Measurements from ENCODE around the gene PIK3R6. TPM values are rescaled to one million over a fixed set of nuclear protein-coding genes. Genes with fewer than 3 reads are reported as not detected.

The PIK3R6 gene, protein sequence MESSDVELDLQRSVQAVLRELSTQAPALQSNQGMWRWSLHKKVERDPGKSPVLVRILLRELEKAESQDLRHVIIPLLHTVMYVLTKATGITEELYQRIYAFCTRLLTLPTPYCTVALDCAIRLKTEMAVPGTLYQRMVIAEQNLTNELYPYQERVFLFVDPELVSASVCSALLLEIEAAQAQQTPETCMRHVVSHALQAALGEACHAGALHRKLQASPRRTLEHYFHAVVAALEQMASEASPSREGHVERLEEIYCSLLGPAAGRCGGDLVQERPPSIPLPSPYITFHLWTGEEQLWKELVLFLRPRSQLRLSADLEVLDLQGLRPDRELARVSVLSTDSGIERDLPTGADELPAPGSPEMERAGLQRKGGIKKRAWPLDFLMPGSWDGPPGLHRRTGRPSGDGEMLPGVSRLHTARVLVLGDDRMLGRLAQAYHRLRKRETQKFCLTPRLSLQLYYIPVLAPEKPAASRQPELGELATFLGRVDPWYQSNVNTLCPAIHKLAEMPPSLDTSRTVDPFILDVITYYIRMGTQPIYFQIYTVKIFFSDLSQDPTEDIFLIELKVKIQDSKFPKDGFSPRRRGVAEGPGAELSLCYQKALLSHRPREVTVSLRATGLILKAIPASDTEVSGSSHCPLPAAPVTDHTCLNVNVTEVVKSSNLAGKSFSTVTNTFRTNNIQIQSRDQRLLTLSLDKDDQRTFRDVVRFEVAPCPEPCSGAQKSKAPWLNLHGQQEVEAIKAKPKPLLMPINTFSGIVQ
- 1 to 10 TPM; 2.1 to 2.5 TPM for total RNA-seq
- 0.25 TPM for polyA plus RNA-seq (2013, experiment 1 of 2)
- 0.17 TPM for polyA plus RNA-seq (2013, experiment 2 of 2)
- long read RNA-seq, experiment 1, partial matches to known transcripts: 1 of 1 reads
- long read RNA-seq, experiment 1, other reads (novel, unspliced or antisense): 0 of 1 reads
- long read RNA-seq, experiment 2, partial matches to known transcripts: 1 of 7 reads
- long read RNA-seq, experiment 2, other reads (novel, unspliced or antisense): 6 of 7 reads
- long read RNA-seq, experiment 3, partial matches to known transcripts: 0 of 2 reads
- long read RNA-seq, experiment 3, other reads (novel, unspliced or antisense): 2 of 2 reads
- long read RNA-seq, experiment 4: 0 reads

DNA sequence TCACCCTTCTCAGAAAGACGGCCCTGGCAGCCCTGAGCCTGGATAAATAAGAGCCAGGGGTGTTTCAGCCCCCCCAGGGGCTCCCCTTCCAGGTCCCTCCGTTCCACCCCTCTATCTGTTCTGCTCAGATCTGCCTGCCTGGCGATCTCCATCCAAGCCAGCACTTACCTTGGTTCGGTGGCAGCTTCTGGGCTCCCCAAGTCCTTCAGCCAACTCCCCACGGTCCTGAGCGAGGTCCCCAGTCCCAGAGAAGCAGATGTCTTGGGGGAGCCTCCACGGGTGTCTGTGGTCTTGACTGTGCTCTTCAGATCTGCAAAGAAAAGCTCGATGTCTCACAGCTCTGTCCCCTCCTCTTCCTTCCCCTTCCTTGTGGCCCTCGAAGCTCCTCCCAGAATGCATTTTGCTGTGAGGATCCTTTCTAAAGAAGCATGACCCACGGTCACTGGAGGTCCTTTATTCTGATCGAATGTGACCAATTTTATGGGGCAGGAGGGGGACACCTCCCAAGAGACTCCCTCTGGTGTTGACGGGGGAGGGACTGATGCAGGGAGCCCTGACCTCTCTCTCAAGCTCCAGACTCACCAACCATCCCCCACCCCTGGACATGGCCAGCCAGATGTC is at the start of gene PIK3R6:
PIK3R6 (minus strand) TSS at position 314 of the 621 bp plus-strand sequence. CDS start 17,880 bp downstream, outside the sequence.
- Histone ChIP-seq H3K4me1 (ENCODE audit: control insufficient read depth, insufficient read depth, low read length) (peaks cover 4% of the 10 kb centered on the region), H3K9ac (ENCODE audit: extremely low read depth, low read length, poor library complexity, severe bottlenecking) (no peak within 1 kb of the TSS), H3K4me3 (ENCODE audit: low read length) (no peak within 1 kb of the TSS), H3K9me3 (ENCODE audit: control insufficient read depth, low read length) (no peaks in the 10 kb centered on the region), H3K27me3 (ENCODE audit: control insufficient read depth, insufficient read depth, low read length, poor library complexity, severe bottlenecking) (no peaks in the 10 kb centered on the region), H3K36me3 (ENCODE audit: control insufficient read depth, insufficient read depth, low read length) (no peaks in the 10 kb centered on the region), H3K27ac (ENCODE audit: low read depth, low read length) (no peak within 1 kb of the TSS)
- no peak within 1 kb of the TSS for H3K27ac Mint-ChIP-seq
- DNase-seq: peak; percentile 35
- H3K36me3 Mint-ChIP-seq (ENCODE audit: low read depth): peaks cover 9% of the 10 kb centered on the region
- WGBS, 2 experiments (ENCODE audit: insufficient coverage in 1 of 2, insufficient read length in 1 of 2): 88 to 91% methylated on average over 10 to 12 of the region's 12 CpGs
- TF ChIP-seq CTCF (conservative IDR thresholded peaks at IDR 0.05): no peak
- H3K4me1 Mint-ChIP-seq: peaks cover 22% of the 10 kb centered on the region
- no peak within 1 kb of the TSS for H3K4me3 Mint-ChIP-seq
- H3K9me3 Mint-ChIP-seq: no peaks in the 10 kb centered on the region
- no peaks in the 10 kb centered on the region for H3K27me3 Mint-ChIP-seq (ENCODE audit: insufficient read depth)

DNA sequence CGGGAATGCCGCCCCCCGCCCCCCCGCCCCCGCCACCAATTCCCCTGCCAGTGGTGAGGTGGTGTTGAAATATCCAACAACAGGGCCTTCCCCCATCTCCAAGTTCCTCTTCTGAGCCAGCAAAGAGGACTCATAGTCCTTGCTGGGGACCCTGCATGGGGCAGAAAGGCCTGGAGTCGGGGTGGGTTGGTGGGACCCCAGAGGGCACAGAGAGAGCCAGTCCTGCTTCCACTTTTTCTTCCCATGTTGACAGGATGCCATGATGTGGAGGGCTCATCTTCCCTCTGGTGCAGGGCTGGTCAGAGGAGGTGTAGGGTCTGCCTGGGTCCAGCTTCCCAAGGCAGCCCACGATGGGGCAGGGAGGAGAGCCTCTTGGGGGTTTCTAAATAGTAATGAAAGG is 49.0 kb upstream of the PIK3R6 start:
- Histone ChIP-seq H3K9me3 (ENCODE audit: control insufficient read depth, low read length) (peaks cover 20% of the 10 kb centered on the region), H3K4me3 (ENCODE audit: low read length) (no peak overlapping the region), H3K4me1 (ENCODE audit: control insufficient read depth, insufficient read depth, low read length) (no peaks in the 10 kb centered on the region), H3K36me3 (ENCODE audit: control insufficient read depth, insufficient read depth, low read length) (no peaks in the 10 kb centered on the region), H3K27ac (ENCODE audit: low read depth, low read length) (no peak overlapping the region), H3K9ac (ENCODE audit: extremely low read depth, low read length, poor library complexity, severe bottlenecking) (no peak overlapping the region), H3K27me3 (ENCODE audit: control insufficient read depth, insufficient read depth, low read length, poor library complexity, severe bottlenecking) (no peaks in the 10 kb centered on the region)
- 86 to 96% methylated on average over 1 to 4 of the region's 7 CpGs for WGBS, 2 experiments (ENCODE audit: insufficient coverage in 1 of 2, insufficient read length in 1 of 2)
- Mint-ChIP-seq H3K9me3 (peaks cover 26% of the 10 kb centered on the region), H3K36me3 (ENCODE audit: low read depth) (peaks cover 1% of the 10 kb centered on the region), H3K4me3 (no peak overlapping the region), H3K27me3 (ENCODE audit: insufficient read depth) (no peaks in the 10 kb centered on the region), H3K4me1 (no peaks in the 10 kb centered on the region), H3K27ac (no peak overlapping the region)
- DNase-seq: no peak
- no peak for TF ChIP-seq CTCF (conservative IDR thresholded peaks at IDR 0.05)

GRCh38 chr17:8914554-8914953 is 47.1 kb upstream of the PIK3R6 start:
- H3K4me3 Mint-ChIP-seq: no peak overlapping the region
- H3K36me3 ChIP-seq (ENCODE audit: control insufficient read depth, insufficient read depth, low read length): no peaks in the 10 kb centered on the region
- DNase-seq: peak; percentile 31
- H3K9me3 Mint-ChIP-seq: peaks cover 25% of the 10 kb centered on the region
- H3K27me3 Mint-ChIP-seq (ENCODE audit: insufficient read depth): no peaks in the 10 kb centered on the region
- H3K4me1 ChIP-seq (ENCODE audit: control insufficient read depth, insufficient read depth, low read length): no peaks in the 10 kb centered on the region
- TF ChIP-seq CTCF (conservative IDR thresholded peaks at IDR 0.05): no peak
- peaks cover 20% of the 10 kb centered on the region for H3K9me3 ChIP-seq (ENCODE audit: control insufficient read depth, low read length)
- H3K27me3 ChIP-seq (ENCODE audit: control insufficient read depth, insufficient read depth, low read length, poor library complexity, severe bottlenecking): no peaks in the 10 kb centered on the region
- H3K27ac Mint-ChIP-seq: no peak overlapping the region
- H3K9ac ChIP-seq (ENCODE audit: extremely low read depth, low read length, poor library complexity, severe bottlenecking): no peak overlapping the region
- 93 to 97% methylated on average over 7 to 8 of the region's 8 CpGs for WGBS, 2 experiments (ENCODE audit: insufficient coverage in 1 of 2, insufficient read length in 1 of 2)
- H3K36me3 Mint-ChIP-seq (ENCODE audit: low read depth): peaks cover 1% of the 10 kb centered on the region
- H3K4me1 Mint-ChIP-seq: no peaks in the 10 kb centered on the region
- H3K4me3 ChIP-seq (ENCODE audit: low read length): no peak overlapping the region
- no peak overlapping the region for H3K27ac ChIP-seq (ENCODE audit: low read depth, low read length)
